Cerebellar nuclear complex (tissue), 1 donor: ENCODE measurements around the gene AK1.

ENCODE experiments used
- DNase-seq, 2 experiments: peaks; one replicate each; lab custom pipeline; 2025; lab: John Stamatoyannopoulos, UW

AK1 gene

GRCh38 chr9:127867356-127868277 is 9.9 kb downstream of the AK1 start:
- no peak for DNase-seq

GRCh38 chr9:127866535-127866934 is 10.9 kb downstream of the AK1 start:
- no peak for DNase-seq

- no peak for DNase-seq
Measured at GRCh38 chr9:127865645-127866464, 11.6 kb downstream of the AK1 start.

GRCh38 chr9:127863191-127863621 is 14.3 kb downstream of the AK1 start:
- DNase-seq = no peak

- no peak for DNase-seq
Measured at GRCh38 chr9:127862075-127863011, 15.1 kb downstream of the AK1 start.

GRCh38 chr9:127860779-127861178 is 16.7 kb downstream of the AK1 start:
- no peak for DNase-seq

- DNase-seq = no peak
Measured at GRCh38 chr9:127860260-127860659, 17.2 kb downstream of the AK1 start.

GRCh38 chr9:127858041-127858512 is 19.4 kb downstream of the AK1 start:
- DNase-seq = no peak

- no peak for DNase-seq
Measured at GRCh38 chr9:127857278-127857677, 20.2 kb downstream of the AK1 start.

- no peak for DNase-seq
Measured at GRCh38 chr9:127856729-127857116, 20.8 kb downstream of the AK1 start.

GRCh38 chr9:127856094-127856728 is 21.3 kb downstream of the AK1 start:
- no peak for DNase-seq

- no peak for DNase-seq
Measured at GRCh38 chr9:127855522-127855921, 22.0 kb downstream of the AK1 start.

- no peak for DNase-seq
Measured at GRCh38 chr9:127854960-127855359, 22.5 kb downstream of the AK1 start.

- DNase-seq = no peak
Measured at GRCh38 chr9:127854184-127854806, 23.2 kb downstream of the AK1 start, which contains the start of gene ENG. Gene ENG (minus strand): TSS chr9:127854658. CDS start chr9:127854355, 303 bp downstream.

- DNase-seq = no peak
Measured at GRCh38 chr9:127853312-127854183, 23.9 kb downstream of the AK1 start.

GRCh38 chr9:127852829-127853228 is 24.6 kb downstream of the AK1 start:
- DNase-seq = no peak

- no peak for DNase-seq
Measured at GRCh38 chr9:127850286-127850830, 27.1 kb downstream of the AK1 start.

GRCh38 chr9:127848756-127849504 is 28.5 kb downstream of the AK1 start:
- no peak for DNase-seq
